ENCODE results near the gene TLE1. TPM values are rescaled to one million over a fixed set of nuclear protein-coding genes. Genes with fewer than 3 reads are reported as not detected.

Gene TLE1
- total RNA-seq, 1 experiment from 2014 or later: 97.7 TPM

GRCh38 chr9:81720450-81721086 lies 31.2 kb upstream of the TLE1 start:
- no peak overlapping the region for H3K4me3 Mint-ChIP-seq
- TF ChIP-seq IRF2 (CRISPR knock-in tag; IDR thresholded peaks at IDR 0.05; ENCODE audit: borderline replicate concordance, low read depth) (no peak), TCF7 (CRISPR knock-in tag; IDR thresholded peaks at IDR 0.05; ENCODE audit: low read depth) (no peak), TEAD1 (CRISPR knock-in tag; IDR thresholded peaks at IDR 0.05) (no peak)
- DNase-seq (ENCODE audit: low spot score) (no peak), ATAC-seq (no peak)
- no peaks in the 10 kb centered on the region for H3K36me3 Mint-ChIP-seq
- ChIA-PET POLR2A (interaction anchor here (0.6 to 1.0 kb wide), 3 partner anchors 43 to 781 kb away, joined by 4 to 8 read pairs (median 5); no protein-coding TSS in a partner anchor), CTCF (no interaction called here)
- H3K27ac Mint-ChIP-seq: no peak overlapping the region
- H3K27me3 Mint-ChIP-seq (ENCODE audit: low read depth): no peaks in the 10 kb centered on the region; the same call in 1 of the 2 replicates
- peaks cover 45% of the 10 kb centered on the region for H3K4me1 Mint-ChIP-seq
- peaks cover 6% of the 10 kb centered on the region; the same call in 1 of the 2 replicates for H3K9me3 Mint-ChIP-seq

- Mint-ChIP-seq H3K4me3 (no peak overlapping the region), H3K27ac (no peak overlapping the region), H3K4me1 (peaks cover 45% of the 10 kb centered on the region), H3K27me3 (ENCODE audit: low read depth) (no peaks in the 10 kb centered on the region; the same call in 1 of the 2 replicates), H3K9me3 (peaks cover 6% of the 10 kb centered on the region; the same call in 1 of the 2 replicates), H3K36me3 (no peaks in the 10 kb centered on the region)
- DNase-seq (ENCODE audit: low spot score) (no peak), ATAC-seq (no peak)
- ChIA-PET CTCF (no interaction called here), POLR2A (interaction anchor here (0.6 to 1.0 kb wide), 2 partner anchors 43 to 335 kb away, joined by 4 to 8 read pairs; no protein-coding TSS in a partner anchor)
- no peak for TF ChIP-seq E2F5 (CRISPR knock-in tag; IDR thresholded peaks at IDR 0.05)
- no peak for TF ChIP-seq ZNF138 (CRISPR knock-in tag; conservative IDR thresholded peaks at IDR 0.05)
- TF ChIP-seq ZNF416 (CRISPR knock-in tag; IDR thresholded peaks at IDR 0.05): no peak
- TF ChIP-seq CREB1 (CRISPR knock-in tag; IDR thresholded peaks at IDR 0.05): no peak
- no peak for TF ChIP-seq FOXJ3 (CRISPR knock-in tag; IDR thresholded peaks at IDR 0.05; ENCODE audit: borderline replicate concordance)
- no peak for TF ChIP-seq MXD4 (CRISPR knock-in tag; IDR thresholded peaks at IDR 0.05; ENCODE audit: borderline replicate concordance)
These were observed 30.6 kb upstream of the TLE1 start for GRCh38 chr9:81719972-81720371.

GRCh38 chr9:81718244-81718643 lies 28.9 kb upstream of the TLE1 start:
- no peak for DNase-seq (ENCODE audit: low spot score)
- no peak for ATAC-seq
- H3K4me1 Mint-ChIP-seq: peaks cover 35% of the 10 kb centered on the region
- no peak overlapping the region for H3K27ac Mint-ChIP-seq
- H3K36me3 Mint-ChIP-seq: no peaks in the 10 kb centered on the region
- CTCF ChIA-PET: no interaction called here
- POLR2A ChIA-PET: no interaction called here
- H3K4me3 Mint-ChIP-seq: no peak overlapping the region; the same call in 1 of the 2 replicates
- H3K9me3 Mint-ChIP-seq: peaks cover 6% of the 10 kb centered on the region; the same call in 1 of the 2 replicates
- no peaks in the 10 kb centered on the region; the same call in 1 of the 2 replicates for H3K27me3 Mint-ChIP-seq (ENCODE audit: low read depth)
- no peak for TF ChIP-seq NR2C2 (CRISPR knock-in tag; IDR thresholded peaks at IDR 0.05)
- TF ChIP-seq MYBL2 (CRISPR knock-in tag; IDR thresholded peaks at IDR 0.05): no peak
- TF ChIP-seq CREM (CRISPR knock-in tag; IDR thresholded peaks at IDR 0.05): no peak
- TF ChIP-seq SMAD3 (CRISPR knock-in tag; IDR thresholded peaks at IDR 0.05; ENCODE audit: borderline replicate concordance): no peak
- no peak for TF ChIP-seq EMX1 (CRISPR knock-in tag; IDR thresholded peaks at IDR 0.05)
- no peak for TF ChIP-seq ZNF425 (CRISPR knock-in tag; conservative IDR thresholded peaks at IDR 0.05)
- TF ChIP-seq ZNF396 (CRISPR knock-in tag; IDR thresholded peaks at IDR 0.05; ENCODE audit: borderline replicate concordance): no peak
- no peak for TF ChIP-seq ZNF138 (CRISPR knock-in tag; conservative IDR thresholded peaks at IDR 0.05)
- no peak for TF ChIP-seq NFYB (CRISPR knock-in tag; conservative IDR thresholded peaks at IDR 0.05; ENCODE audit: low read depth)
- TF ChIP-seq IRF1 (CRISPR knock-in tag; IDR thresholded peaks at IDR 0.05): no peak
- TF ChIP-seq NFE2L1 (CRISPR knock-in tag; IDR thresholded peaks at IDR 0.05): no peak
- TF ChIP-seq RELA (CRISPR knock-in tag; IDR thresholded peaks at IDR 0.05; ENCODE audit: borderline replicate concordance): no peak
- no peak for TF ChIP-seq FOXP4 (CRISPR knock-in tag; IDR thresholded peaks at IDR 0.05)
- TF ChIP-seq PRDM15 (CRISPR knock-in tag; IDR thresholded peaks at IDR 0.05): no peak
- no peak for TF ChIP-seq ATF3 (CRISPR knock-in tag; conservative IDR thresholded peaks at IDR 0.05)
